ENCODE measurements around the gene EXOC1. TPM values are rescaled to one million over a fixed set of nuclear protein-coding genes. Genes with fewer than 3 reads are reported as not detected.

The EXOC1 gene
- total RNA-seq, 1 donor from 2014 or later, result 29.1 TPM

DNA sequence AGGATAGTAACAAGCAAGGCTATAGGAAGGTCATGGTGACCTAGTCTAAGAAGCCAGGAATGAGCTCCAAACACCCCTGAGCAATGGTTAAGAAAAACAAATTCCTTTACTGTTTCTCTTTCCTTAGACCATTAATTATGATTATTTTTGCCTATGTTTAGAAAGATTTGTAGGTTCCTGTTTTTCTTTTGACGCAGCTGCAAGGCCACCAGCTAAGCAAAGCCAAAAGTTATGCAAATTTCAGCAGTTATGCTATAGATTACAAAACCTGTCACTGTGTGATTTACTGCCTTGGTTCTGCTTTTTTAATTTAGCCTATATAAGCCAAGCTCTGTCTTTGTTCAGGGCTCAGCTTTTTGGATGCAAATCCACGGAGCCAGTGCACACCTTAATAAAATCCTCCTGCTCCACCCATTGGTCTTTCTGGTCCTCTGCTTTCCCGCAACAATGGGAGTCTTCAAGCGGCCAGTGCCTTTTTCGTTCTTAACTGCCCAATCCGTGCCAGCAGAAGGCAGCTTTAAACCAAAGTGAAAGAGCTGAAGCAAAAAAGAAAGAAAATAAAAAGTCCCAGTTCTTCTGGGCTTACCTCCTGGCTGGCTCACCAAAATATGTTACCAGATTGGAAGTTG, 93.9 kb downstream of the EXOC1 start:
- peaks cover 12% of the 10 kb centered on the region for H3K4me1 Mint-ChIP-seq (ENCODE audit: low read depth)
- H3K36me3 Mint-ChIP-seq (ENCODE audit: insufficient read depth), result peaks cover under 1% of the 10 kb centered on the region
- no peak overlapping the region for H3K4me3 Mint-ChIP-seq (ENCODE audit: low read depth)
- TF ChIP-seq, protein P1, sequence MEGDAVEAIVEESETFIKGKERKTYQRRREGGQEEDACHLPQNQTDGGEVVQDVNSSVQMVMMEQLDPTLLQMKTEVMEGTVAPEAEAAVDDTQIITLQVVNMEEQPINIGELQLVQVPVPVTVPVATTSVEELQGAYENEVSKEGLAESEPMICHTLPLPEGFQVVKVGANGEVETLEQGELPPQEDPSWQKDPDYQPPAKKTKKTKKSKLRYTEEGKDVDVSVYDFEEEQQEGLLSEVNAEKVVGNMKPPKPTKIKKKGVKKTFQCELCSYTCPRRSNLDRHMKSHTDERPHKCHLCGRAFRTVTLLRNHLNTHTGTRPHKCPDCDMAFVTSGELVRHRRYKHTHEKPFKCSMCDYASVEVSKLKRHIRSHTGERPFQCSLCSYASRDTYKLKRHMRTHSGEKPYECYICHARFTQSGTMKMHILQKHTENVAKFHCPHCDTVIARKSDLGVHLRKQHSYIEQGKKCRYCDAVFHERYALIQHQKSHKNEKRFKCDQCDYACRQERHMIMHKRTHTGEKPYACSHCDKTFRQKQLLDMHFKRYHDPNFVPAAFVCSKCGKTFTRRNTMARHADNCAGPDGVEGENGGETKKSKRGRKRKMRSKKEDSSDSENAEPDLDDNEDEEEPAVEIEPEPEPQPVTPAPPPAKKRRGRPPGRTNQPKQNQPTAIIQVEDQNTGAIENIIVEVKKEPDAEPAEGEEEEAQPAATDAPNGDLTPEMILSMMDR (IDR thresholded peaks at IDR 0.05; ENCODE audit: unreplicated experiment), result no peak
- no peaks in the 10 kb centered on the region for H3K9me3 Mint-ChIP-seq (ENCODE audit: low read depth)
- H3K27ac Mint-ChIP-seq, result peak overlapping the region; percentile 29
- no peak for DNase-seq (ENCODE audit: low spot score, unreplicated experiment)
- H3K27me3 Mint-ChIP-seq, result no peaks in the 10 kb centered on the region

DNA sequence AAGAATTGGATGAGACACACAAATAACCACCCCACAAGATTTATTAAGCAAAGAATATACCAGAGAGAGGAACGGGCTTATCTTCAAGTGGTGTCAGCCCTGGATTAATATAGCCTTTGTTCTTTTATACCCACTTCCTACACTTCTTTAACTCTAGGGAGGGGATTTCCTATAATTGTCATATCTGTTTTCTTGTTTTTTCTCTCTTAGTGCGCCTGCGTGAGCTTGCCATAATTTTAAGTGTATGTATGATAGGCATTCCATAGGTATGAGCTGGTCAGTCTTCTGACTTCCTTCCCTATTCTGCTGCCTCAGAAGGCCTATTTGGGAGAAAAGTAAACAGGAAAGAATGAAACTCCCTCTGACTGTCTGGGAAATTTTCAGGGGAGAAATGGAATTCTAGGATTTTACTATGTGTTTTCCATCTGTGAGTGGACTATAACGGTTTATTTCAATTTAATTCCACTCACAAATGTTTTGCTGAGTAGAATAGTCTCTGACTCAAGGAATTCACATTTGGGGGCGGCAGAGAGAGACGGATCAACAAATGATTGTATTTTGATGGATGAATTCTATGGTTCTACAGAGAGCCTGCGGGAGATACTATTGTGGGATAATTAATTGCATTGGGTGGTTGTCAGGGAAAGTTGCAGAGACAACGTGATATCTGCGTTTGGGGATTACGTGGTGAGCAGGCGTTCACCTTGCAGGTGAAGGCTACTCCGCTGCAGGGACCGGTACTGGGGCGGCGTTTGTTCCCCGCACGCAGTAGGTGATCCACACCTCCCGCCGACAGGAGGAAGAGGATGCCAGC, 94.7 kb downstream of the EXOC1 start:
- no peak for DNase-seq (ENCODE audit: low spot score, unreplicated experiment)
- H3K27me3 Mint-ChIP-seq, result no peaks in the 10 kb centered on the region
- no peaks in the 10 kb centered on the region for H3K9me3 Mint-ChIP-seq (ENCODE audit: low read depth)
- TF ChIP-seq, protein P1 (IDR thresholded peaks at IDR 0.05; ENCODE audit: unreplicated experiment), result no peak
- peak overlapping the region; percentile 90 for H3K4me3 Mint-ChIP-seq (ENCODE audit: low read depth)
- H3K27ac Mint-ChIP-seq, result peak overlapping the region; percentile 69
- peaks cover 2% of the 10 kb centered on the region for H3K36me3 Mint-ChIP-seq (ENCODE audit: insufficient read depth)
- H3K4me1 Mint-ChIP-seq (ENCODE audit: low read depth), result peaks cover 12% of the 10 kb centered on the region

DNA sequence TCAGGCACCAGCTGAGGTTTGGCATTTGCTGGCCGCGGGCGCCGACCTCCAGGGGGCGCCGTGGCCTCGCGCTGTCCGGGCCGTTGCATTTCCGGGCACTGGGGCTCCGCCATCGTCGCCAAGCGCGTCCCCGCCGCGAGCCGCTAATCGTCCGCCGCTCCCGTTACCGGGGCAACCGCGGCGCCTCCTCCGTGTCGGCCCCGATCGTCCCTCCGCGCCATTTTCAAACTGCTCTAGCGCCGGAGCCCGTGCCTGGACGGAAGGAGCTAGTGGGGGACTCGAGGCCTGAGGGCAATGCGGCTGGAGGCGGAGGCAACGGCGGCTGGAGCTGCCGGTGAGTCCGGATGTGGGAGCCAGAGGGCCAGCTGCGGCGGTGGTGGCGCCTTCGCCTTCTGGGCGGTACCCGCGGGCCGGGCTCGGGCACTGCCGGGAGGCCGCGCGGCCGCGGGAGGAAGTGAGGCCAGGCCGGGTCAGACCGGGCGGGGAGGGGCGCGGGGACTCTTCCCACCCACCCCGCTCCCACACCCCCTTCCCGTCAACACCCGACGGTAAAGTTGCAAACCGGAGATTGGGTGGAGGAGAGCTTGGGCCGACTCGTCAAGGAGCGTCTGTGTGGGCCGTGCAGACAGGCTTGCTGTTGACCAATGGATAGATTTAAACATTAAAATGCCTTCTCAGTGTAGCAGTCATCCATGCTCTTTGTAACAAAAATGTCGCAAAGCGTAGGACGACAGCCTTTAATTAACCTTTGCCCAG, 95.5 kb downstream of the EXOC1 start, which contains the start of gene CEP135:
TSS of gene CEP135 (plus strand) at position 220 of the 756 bp plus-strand sequence. CDS start 3,186 bp downstream, outside the sequence.
- H3K27me3 Mint-ChIP-seq, result no peaks in the 10 kb centered on the region

DNA sequence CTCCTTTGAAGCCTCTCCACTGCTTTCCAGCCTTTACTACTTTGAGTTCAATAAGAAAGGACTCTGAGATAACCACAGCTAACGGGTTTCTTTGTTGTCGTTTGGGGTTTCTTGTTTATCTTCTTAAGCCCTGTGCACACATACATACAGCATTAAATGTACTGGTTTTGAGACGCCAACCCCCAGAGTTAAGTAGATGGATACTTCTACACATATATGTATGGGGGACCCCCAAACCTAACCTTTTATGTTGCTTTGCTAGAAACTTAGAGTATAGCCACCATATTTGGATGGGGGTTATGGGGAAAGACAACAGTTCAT, 96.0 kb downstream of the EXOC1 start:
- Mint-ChIP-seq H3K4me1 (ENCODE audit: low read depth) (peaks cover 12% of the 10 kb centered on the region), H3K9me3 (ENCODE audit: low read depth) (no peaks in the 10 kb centered on the region), H3K27me3 (no peaks in the 10 kb centered on the region), H3K36me3 (ENCODE audit: insufficient read depth) (peaks cover 4% of the 10 kb centered on the region), H3K4me3 (ENCODE audit: low read depth) (peak overlapping the region; percentile 90), H3K27ac (peak overlapping the region; percentile 96)
- TF ChIP-seq, protein P1 (IDR thresholded peaks at IDR 0.05; ENCODE audit: unreplicated experiment), result no peak
- DNase-seq (ENCODE audit: low spot score, unreplicated experiment), result no peak

More for the DNA sequence above, 95.5 kb downstream of the EXOC1 start, which contains the start of gene CEP135:
- TF ChIP-seq, protein P1 (IDR thresholded peaks at IDR 0.05; ENCODE audit: unreplicated experiment), result peak; percentile 99
- peak; percentile 96 for DNase-seq (ENCODE audit: low spot score, unreplicated experiment)
- Mint-ChIP-seq H3K36me3 (ENCODE audit: insufficient read depth) (peaks cover 3% of the 10 kb centered on the region), H3K4me1 (ENCODE audit: low read depth) (peaks cover 12% of the 10 kb centered on the region), H3K4me3 (ENCODE audit: low read depth) (peak within 1 kb of the TSS; percentile 90), H3K27ac (peak within 1 kb of the TSS; percentile 96), H3K9me3 (ENCODE audit: low read depth) (no peaks in the 10 kb centered on the region)

Measured in progenitor cell of endocrine pancreas (in vitro differentiated cells).